GM19468 (cell line): ENCODE results near the gene ME2.
"Not testable (repeated sequence)": the region's sequence is repeated elsewhere in the genome, so short reads cannot be mapped to it uniquely, and the experiment has no call there.

Experiments used
- ATAC-seq: cut with Tn5 transposase; IDR thresholded peaks from one replicate; pipeline ENCODE4 v1.9.1; 2021; ENCODE audit warnings: mild to moderate bottlenecking, moderate library complexity, moderate number of reproducible peaks; ENCODE audit not compliant: unreplicated experiment; ENCODE audit errors: extremely low read depth

The ME2 gene

GRCh38 chr18:50967714-50968661 lies 89.1 kb downstream of the ME2 start, which contains the start of gene ELAC1:
TSS of gene ELAC1 (plus strand) at chr18:50968040. CDS start at chr18:50974405, 6,365 bp downstream.
- ATAC-seq: peak; percentile 70

DNA sequence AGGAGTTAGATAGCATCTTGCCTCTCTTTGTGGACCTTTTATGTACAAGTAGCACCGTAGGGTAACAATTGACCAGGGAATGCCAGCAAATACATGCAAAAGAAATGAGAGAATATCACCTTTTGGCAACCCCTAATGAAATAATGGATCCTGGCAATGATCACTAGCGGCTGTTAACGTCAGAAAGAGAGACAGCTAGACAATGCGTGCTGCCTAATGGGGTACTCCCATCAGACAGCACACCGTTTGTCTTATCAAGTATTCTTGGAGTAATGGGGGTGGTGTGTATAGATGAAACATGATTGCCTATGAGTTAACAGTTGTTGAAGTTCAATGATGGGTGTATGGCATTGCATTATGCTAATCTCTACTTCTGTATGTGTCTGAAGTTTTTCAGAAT lies 90.5 kb downstream of the ME2 start:
- no peak for ATAC-seq

GRCh38 chr18:50970006-50970405 lies 91.1 kb downstream of the ME2 start:
- no peak for ATAC-seq

- ATAC-seq: not testable (repeated sequence)
Measured at GRCh38 chr18:50972404-50972803, 93.5 kb downstream of the ME2 start.

GRCh38 chr18:50973367-50974126 lies 94.6 kb downstream of the ME2 start:
- no peak for ATAC-seq

DNA sequence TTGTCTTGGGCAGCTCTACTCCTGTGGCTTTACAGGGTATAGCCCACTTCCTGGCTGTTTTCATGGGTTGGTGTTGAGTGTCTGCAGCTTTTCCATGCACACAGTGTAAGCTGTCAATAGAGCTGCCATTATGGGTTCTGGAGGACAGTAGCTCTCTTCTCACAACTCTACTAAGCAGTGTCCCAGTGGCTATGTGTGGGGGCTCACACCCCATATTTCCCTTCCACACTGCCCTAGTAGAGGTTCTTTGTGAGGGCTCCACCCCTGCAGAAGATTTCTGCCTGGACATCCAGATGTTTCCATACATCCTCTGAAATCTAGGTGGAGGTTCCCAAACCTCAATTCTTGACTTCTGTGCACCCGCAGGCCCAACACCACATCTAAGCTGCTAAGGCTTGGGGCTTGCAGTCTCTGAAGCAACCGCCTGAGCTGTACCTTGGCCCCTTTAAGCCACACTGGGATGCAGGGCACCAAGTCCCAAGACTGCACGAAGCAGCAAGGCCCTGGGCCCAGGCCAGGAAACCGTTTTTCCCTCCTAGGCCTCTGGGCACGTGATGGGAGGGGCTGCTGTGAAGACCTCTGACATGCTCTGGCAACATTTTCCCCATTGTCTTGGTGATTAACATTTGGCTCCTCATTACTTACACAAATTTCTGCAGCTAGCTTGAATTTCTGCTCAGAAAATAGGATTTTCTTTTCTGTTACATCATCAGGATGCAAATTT lies 98.3 kb downstream of the ME2 start:
- no peak for ATAC-seq

DNA sequence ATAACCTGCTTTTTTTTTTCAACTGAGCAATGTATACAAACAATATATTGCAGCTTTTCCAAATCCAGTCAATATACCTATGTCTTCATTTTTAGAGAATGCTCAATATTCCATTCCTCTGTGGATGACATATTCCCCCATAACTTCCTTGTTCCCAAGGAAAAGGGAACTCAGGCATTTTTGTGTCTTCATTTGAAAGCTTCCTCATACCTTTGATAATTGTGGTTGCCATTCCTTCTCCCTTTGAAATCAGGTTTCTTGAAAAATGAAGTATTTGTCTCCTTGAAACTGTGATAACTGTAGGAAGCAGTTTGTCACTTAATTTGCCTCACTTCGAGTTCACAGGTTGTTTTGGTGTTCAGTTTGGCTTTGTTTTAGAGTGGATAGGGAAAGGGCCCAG lies 102.5 kb downstream of the ME2 start:
- no peak for ATAC-seq

DNA sequence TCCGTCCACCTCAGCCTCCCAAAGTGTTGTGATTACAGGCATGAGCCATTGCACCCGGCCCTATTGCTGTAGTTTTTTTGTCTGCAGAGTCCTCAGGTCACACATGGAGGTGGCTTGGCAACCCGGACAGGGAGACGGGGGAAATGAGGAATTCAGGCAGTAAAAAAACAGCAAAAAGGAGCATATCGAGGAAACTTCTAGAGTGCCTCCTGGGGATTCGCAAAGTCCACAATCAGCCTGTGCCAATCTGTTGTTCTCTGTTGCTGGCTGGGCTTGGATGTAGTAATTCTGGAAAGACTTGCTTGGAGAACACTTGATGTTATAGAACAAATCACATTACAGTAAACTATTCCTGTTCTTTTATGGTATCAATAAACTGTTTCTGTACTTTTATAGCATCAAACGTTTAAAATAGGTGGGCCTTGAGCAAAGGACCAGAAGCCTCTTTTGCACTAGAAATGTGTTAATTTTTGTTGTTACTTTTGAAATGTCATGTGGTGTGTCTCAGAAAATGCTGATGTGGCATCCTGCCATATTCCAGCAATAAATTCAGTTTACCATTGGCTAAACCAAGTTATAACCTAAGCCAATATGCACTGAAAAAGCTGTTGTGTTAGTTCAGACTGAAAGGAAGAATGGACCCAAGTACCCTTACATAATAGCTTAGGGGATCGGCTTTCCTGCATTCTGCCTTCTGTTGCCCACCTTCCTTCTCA lies 103.3 kb downstream of the ME2 start:
- no peak for ATAC-seq

GRCh38 chr18:50982802-50983179 lies 103.9 kb downstream of the ME2 start:
- no peak for ATAC-seq

DNA sequence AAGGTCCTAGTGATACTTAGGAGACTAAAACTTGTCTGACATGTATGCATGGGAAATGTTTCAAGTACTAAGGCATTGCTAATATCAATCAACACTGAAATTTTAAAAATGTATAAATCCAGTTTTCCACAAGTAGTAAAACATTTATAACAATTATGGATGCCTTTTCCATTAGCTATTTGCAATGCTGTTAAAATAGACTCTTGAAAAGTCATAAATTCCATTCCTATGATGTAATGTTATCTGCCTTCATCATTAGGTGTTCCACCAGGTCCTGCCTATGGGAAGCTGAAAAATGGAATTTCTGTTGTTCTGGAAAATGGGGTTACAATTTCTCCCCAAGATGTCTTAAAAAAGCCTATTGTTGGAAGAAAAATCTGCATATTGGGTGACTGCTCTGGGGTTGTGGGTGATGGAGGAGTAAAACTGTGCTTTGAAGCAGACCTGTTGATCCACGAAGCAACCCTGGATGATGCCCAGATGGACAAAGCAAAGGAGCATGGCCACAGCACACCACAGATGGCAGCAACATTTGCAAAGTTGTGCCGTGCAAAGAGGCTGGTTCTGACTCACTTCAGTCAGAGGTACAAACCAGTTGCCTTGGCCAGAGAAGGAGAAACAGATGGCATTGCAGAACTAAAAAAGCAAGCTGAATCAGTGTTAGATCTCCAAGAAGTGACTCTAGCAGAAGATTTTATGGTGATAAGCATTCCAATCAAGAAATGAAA lies 107.6 kb downstream of the ME2 start:
- no peak for ATAC-seq

DNA sequence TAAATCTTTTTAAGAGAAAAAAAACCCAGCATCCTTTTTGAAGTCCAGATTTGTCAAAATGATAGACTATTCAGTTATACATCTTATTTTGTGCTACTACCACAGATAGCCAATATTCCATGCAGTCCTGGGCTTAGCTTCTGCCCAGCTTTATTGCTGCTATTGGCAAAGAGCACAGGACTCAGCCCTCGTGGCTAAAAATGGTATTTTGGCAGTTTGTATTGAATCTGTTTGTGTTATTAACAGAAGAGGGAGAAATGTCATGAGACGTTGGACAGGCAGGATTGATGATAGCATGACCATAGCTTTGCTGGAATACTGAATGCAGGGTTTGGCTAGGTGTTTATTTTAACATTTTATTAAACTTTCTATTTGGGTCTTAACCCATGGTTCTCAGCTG lies 108.3 kb downstream of the ME2 start:
- no peak for ATAC-seq

DNA sequence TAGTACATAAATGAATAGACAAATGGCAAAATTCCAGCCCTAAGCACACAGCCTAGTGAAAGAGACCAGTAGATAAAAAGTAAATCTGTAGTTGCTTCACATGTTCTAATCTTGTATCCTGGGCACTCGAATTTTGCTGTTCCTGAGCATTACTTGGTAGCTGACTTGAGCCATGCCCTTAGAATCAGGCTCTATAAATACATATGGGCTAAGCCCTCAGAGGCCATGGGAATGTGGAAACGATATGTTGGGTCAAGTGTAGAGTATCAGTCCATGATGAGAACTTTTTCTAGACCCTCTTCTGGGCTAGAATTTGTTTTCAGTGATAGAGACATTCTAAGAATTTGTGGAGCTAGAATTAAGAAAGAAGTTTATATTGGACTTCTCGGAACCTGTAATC lies 110.8 kb downstream of the ME2 start:
- ATAC-seq: no peak

DNA sequence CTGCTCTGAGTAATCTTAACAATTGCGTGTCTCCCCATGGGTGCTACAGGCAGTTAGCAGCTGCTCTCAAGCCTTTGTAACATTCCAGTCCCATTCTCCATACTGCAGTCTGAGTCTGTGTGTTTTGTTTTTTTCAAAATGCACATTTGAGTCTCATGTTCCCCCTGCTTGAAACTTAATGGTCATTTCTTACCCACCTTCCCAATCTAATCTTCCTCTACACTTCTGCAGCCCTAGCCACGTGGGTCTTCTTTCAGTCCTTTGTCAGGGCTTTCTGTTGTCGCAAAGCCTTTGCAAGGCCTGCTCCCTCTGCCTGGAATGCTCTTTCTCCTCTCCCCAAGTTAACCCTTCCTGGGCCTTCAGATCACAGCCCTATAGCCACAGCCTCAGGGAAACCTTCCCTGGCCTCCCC lies 113.4 kb downstream of the ME2 start:
- no peak for ATAC-seq

GRCh38 chr18:50994031-50994430 lies 115.1 kb downstream of the ME2 start:
- no peak for ATAC-seq

DNA sequence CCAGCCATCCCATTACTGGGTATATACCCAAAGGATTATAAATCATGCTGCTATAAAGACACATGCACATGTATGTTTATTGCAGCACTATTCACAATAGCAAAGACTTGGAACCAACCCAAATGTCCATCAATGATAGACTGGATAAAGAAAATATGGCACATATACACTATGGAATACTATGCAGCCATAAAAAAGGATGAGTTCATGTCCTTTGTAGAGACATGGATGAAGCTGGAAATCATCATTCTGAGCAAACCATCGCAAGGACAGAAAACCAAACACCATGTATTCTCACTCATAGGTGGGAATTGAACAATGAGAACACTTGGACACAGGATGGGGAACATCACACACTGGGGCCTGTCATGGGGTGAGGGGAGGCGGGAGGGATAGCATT lies 124.3 kb downstream of the ME2 start:
- not testable (repeated sequence) for ATAC-seq
